Panc1 (cell line): ENCODE results near the gene DNAAF3. TPM values are rescaled to one million over a fixed set of nuclear protein-coding genes. Genes with fewer than 3 reads are reported as not detected.

ENCODE experiments used
- ATAC-seq: fragments of 200-7000 bp; cut with Tn5 transposase; 2 replicates; pipeline ENCODE4 v1.9.1; 2020; ENCODE audit warnings: mild to moderate bottlenecking, moderate library complexity
- BruUV-seq: library from RNA; stranded (reverse); fragments of 400-500 nt; replicated peaks from 2 replicates; lab custom pipeline; 2021; lab: Mats Ljungman, UMichigan
- CTCF ChIA-PET: fragments of 300-600 bp; sonication (Branson Sonifier 250); formaldehyde crosslinking; loops from one replicate; lab custom pipeline; 2022; ENCODE audit warnings: antibody characterized with exemption; lab: Charles Lee
- POLR2A ChIA-PET: fragments of 300-600 bp; sonication (Branson Sonifier 250); formaldehyde crosslinking; loops from one replicate; lab custom pipeline; 2022; ENCODE audit warnings: antibody characterized with exemption; lab: Charles Lee
- DNase-seq: peaks from one replicate; pipeline ENCODE4 v3.0.0-alpha.2; 2010; ENCODE audit warnings: low read depth, low spot score
- H3K27ac ChIP-seq: 2 replicates; pipeline ENCODE4 v1.5.1; 2011; ENCODE audit warnings: mild to moderate bottlenecking, low read length, inconsistent platforms
- H3K27me3 ChIP-seq: fragments of 200-500 bp; sonication (Bioruptor generic); 2 replicates; pipeline ENCODE4 v1.6.0; 2014; ENCODE audit warnings: low read length, inconsistent platforms; ENCODE audit not compliant: control insufficient read depth, insufficient read depth
- H3K36me3 ChIP-seq: fragments of 200-500 bp; sonication (Bioruptor generic); 2 replicates; pipeline ENCODE4 v1.5.1; 2014; ENCODE audit warnings: inconsistent platforms, mild to moderate bottlenecking, low read length, moderate library complexity; ENCODE audit not compliant: control insufficient read depth, insufficient read depth
- H3K4me1 ChIP-seq: 2 replicates; pipeline ENCODE4 v1.5.1; 2011; ENCODE audit warnings: inconsistent platforms, mild to moderate bottlenecking, low read length, moderate library complexity; ENCODE audit not compliant: control insufficient read depth, insufficient read depth
- H3K4me3 ChIP-seq, 2 experiments: 2 replicates each; pipeline ENCODE4 v1.5.1; 2011 to 2012; ENCODE audit warnings: low read depth in 2 of 2, low read length in 2 of 2, mild to moderate bottlenecking in 2 of 2, inconsistent platforms in 1 of 2, moderate library complexity in 1 of 2
- H3K9me3 ChIP-seq: fragments of 200-500 bp; sonication (Bioruptor generic); 2 replicates; pipeline ENCODE4 v1.5.1; 2014; ENCODE audit warnings: low read depth, mild to moderate bottlenecking, inconsistent platforms, low read length, moderate library complexity; ENCODE audit not compliant: control insufficient read depth, insufficient read depth
- CTCF ChIP-seq: fragments of 450-650 bp; IDR thresholded peaks from 2 replicates; pipeline ENCODE4 v1.5.1; 2017; ENCODE audit warnings: mild to moderate bottlenecking
- POLR2AphosphoS5 ChIP-seq: IDR thresholded peaks from 2 replicates; pipeline ENCODE4 v1.6.1; 2012; ENCODE audit warnings: mild to moderate bottlenecking, low read depth, low read length, moderate library complexity
- REST ChIP-seq, 2 experiments: IDR thresholded peaks; 2 replicates each; pipeline ENCODE4 v1.6.1; 2011 to 2012; ENCODE audit warnings: low read depth in 2 of 2, control low read depth in 1 of 2, low read length in 1 of 2, mild to moderate bottlenecking in 1 of 2, moderate library complexity in 1 of 2; ENCODE audit not compliant: insufficient read depth in 1 of 2
- SIN3A ChIP-seq: IDR thresholded peaks from 2 replicates; pipeline ENCODE4 v1.6.1; 2012; ENCODE audit warnings: low read depth, mild to moderate bottlenecking, low read length, moderate library complexity, borderline replicate concordance; ENCODE audit not compliant: insufficient read depth
- TCF7L2 ChIP-seq: IDR thresholded peaks from 2 replicates; pipeline ENCODE4 v1.6.1; 2011; ENCODE audit warnings: mild to moderate bottlenecking, low read depth, low read length, inconsistent platforms
- in situ Hi-C: cut with HindIII; loops from 2 replicates; pipeline ENCODE4 v1.10.0; 2016; ENCODE audit warnings: low sequenced_read_pairs, low pct_unique_long_range_greater_than_20kb
- intact Hi-C: fragments of 100-400 bp; cut with micrococcal nuclease; formaldehyde crosslinking; loops from one replicate; pipeline ENCODE4 v1.10.0; 2022; ENCODE audit not compliant: unreplicated experiment
- total RNA-seq: library from RNA; stranded (reverse); gene quantifications from one replicate; pipeline ENCODE4 v1.2.1, GENCODE V29; 2021; ENCODE audit not compliant: unreplicated experiment

The DNAAF3 gene
- total RNA-seq, 1 experiment from 2014 or later, result 12.4 TPM

GRCh38 chr19:55116859-55117662, 49.4 kb downstream of the DNAAF3 start, which contains the start of gene PPP1R12C:
Gene PPP1R12C (minus strand): TSS chr19:55117637. CDS start chr19:55117543, 94 bp downstream.
- Histone ChIP-seq H3K4me1 (peaks cover 34% of the 10 kb centered on the region), H3K36me3 (no peaks in the 10 kb centered on the region; the same call in 1 of the 2 replicates), H3K27ac (peak within 1 kb of the TSS; percentile 90), H3K4me3 (peak within 1 kb of the TSS; percentile 62 to 81), H3K9me3 (no peaks in the 10 kb centered on the region), H3K27me3 (no peaks in the 10 kb centered on the region)
- ChIA-PET CTCF (no interaction called here), POLR2A (interaction anchor here (0.5 to 0.6 kb wide), 2 partner anchors 41 to 210 kb away, joined by 4 to 9 read pairs; no protein-coding TSS in a partner anchor)
- BruUV-seq, result no TSS peak
- no peak for DNase-seq
- TF ChIP-seq CTCF (no peak), REST (IDR thresholded peaks at IDR 0.05; ENCODE audit: insufficient read depth in 1 of 2, low read depth in 2 of 2, low read length in 1 of 2) (no peak), POLR2AphosphoS5 (no peak), SIN3A (0 out of 2 replicates have a peak, but pooled peaks have one; percentile 34), TCF7L2 (no peak)
- ATAC-seq, result peak; percentile 32
- intact Hi-C loops (no loop called here), in situ Hi-C loops (no loop called here)

GRCh38 chr19:55116232-55116858, 50.1 kb downstream of the DNAAF3 start:
- POLR2A ChIA-PET, result interaction anchor here (0.6 kb wide), 1 partner anchor 42 kb away, joined by 9 read pairs; no protein-coding TSS in a partner anchor
- no TSS peak for BruUV-seq
- H3K4me3 ChIP-seq, result peak overlapping the region; percentile 59 to 79
- intact Hi-C loops, result no loop called here
- no peaks in the 10 kb centered on the region; the same call in 1 of the 2 replicates for H3K36me3 ChIP-seq
- no peak for DNase-seq
- no peaks in the 10 kb centered on the region for H3K27me3 ChIP-seq
- TF ChIP-seq TCF7L2 (no peak), REST (IDR thresholded peaks at IDR 0.05; ENCODE audit: insufficient read depth in 1 of 2, low read depth in 2 of 2, low read length in 1 of 2) (0 out of 4 replicates have a peak, but pooled peaks of 1 of the 2 experiments have one; percentile 18), SIN3A (0 out of 2 replicates have a peak, but pooled peaks have one; percentile 18), CTCF (no peak), POLR2AphosphoS5 (no peak)
- in situ Hi-C loops, result no loop called here
- CTCF ChIA-PET, result no interaction called here
- peaks cover 34% of the 10 kb centered on the region for H3K4me1 ChIP-seq
- H3K9me3 ChIP-seq, result no peaks in the 10 kb centered on the region
- peak; percentile 32 for ATAC-seq
- H3K27ac ChIP-seq, result peak overlapping the region; percentile 79
